ENCODE results near the gene CD300C. TPM values are rescaled to one million over a fixed set of nuclear protein-coding genes. Genes with fewer than 3 reads are reported as not detected.

The CD300C gene
- total RNA-seq, 2 experiments from 2014 or later, result 0.41 to 0.50 TPM

DNA sequence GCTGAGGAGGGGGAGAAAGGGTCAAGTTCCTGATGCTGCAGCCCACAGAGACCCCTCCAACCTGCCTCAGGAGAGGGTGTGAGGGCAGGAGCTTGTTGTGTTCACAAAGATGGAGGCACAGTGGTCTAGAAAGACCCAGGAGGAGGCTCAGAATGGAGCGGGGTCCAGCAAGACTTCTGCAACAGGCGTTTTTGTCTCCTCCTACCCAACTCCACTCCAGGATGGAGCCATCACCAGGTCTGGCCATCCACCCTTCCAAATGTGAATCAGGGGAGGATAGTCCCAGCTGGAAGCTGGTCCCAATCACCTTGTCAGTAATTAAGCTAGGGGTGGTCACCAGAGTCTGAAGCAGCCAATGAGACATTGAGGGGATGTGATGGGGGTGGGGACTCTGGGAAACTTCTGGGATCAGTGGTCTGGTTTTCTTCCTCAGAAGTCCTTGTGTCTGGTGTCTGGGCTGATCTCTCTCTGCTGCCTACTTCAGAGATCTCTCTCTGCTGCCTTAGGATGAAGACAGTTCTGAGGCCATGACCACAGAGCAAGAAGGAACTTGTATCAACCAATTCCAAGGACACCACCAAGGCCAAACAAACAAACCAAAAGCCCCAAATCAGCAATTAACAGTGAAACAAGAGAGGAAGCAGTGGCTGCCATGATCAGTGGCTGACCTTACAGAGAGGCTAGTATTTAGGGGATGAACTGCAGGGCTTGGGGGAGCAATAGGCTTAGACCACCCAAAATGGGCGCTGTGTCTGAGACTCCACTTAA is 29.2 kb downstream of the CD300C start:
- H3K27ac ChIP-seq (ENCODE audit: low read depth in 1 of 2, low read length in 2 of 2), result no peak overlapping the region
- Mint-ChIP-seq H3K9me3 (peaks cover 11% of the 10 kb centered on the region), H3K27ac (no peak overlapping the region), H3K27me3 (peaks cover 51% of the 10 kb centered on the region), H3K36me3 (ENCODE audit: low read depth) (peaks cover 13% of the 10 kb centered on the region), H3K4me3 (no peak overlapping the region), H3K4me1 (ENCODE audit: low read depth) (peaks cover 9% of the 10 kb centered on the region)
- DNase-seq, result no peak
- peaks cover 11 to 23% of the 10 kb centered on the region in 2 experiments for H3K27me3 ChIP-seq (ENCODE audit: control insufficient read depth in 1 of 2, insufficient read depth in 2 of 2, low read length in 2 of 2)
- ATAC-seq (ENCODE audit: poor library complexity), result no peak
- no peak for TF ChIP-seq CTCF (IDR thresholded peaks at IDR 0.05)
- no peaks in the 10 kb centered on the region for H3K36me3 ChIP-seq (ENCODE audit: insufficient read depth, low read length)
- peaks cover 3% of the 10 kb centered on the region for H3K4me1 ChIP-seq (ENCODE audit: insufficient read depth, low read length)
- peaks cover 0 to 5% of the 10 kb centered on the region in 2 experiments for H3K9me3 ChIP-seq (ENCODE audit: control insufficient read depth in 1 of 2, insufficient read depth in 1 of 2, low read length in 2 of 2)
- ChIA-PET POLR2A (no interaction called here), CTCF (no interaction called here)
- no peak overlapping the region for H3K4me3 ChIP-seq (ENCODE audit: low read length)
- intact Hi-C loops (cut with DNase I, micrococcal nuclease), result no loop called here

- no peaks in the 10 kb centered on the region for H3K36me3 ChIP-seq (ENCODE audit: insufficient read depth, low read length)
- Mint-ChIP-seq H3K4me1 (ENCODE audit: low read depth) (peaks cover 9% of the 10 kb centered on the region), H3K27me3 (peaks cover 43% of the 10 kb centered on the region), H3K9me3 (peaks cover 11% of the 10 kb centered on the region), H3K27ac (no peak overlapping the region), H3K4me3 (no peak overlapping the region), H3K36me3 (ENCODE audit: low read depth) (peaks cover 12% of the 10 kb centered on the region)
- CTCF ChIA-PET, result no interaction called here
- TF ChIP-seq CTCF (IDR thresholded peaks at IDR 0.05), result no peak
- POLR2A ChIA-PET, result no interaction called here
- intact Hi-C loops (cut with DNase I, micrococcal nuclease), result no loop called here
- peaks cover 0 to 2% of the 10 kb centered on the region in 2 experiments for H3K9me3 ChIP-seq (ENCODE audit: control insufficient read depth in 1 of 2, insufficient read depth in 1 of 2, low read length in 2 of 2)
- H3K27me3 ChIP-seq (ENCODE audit: control insufficient read depth in 1 of 2, insufficient read depth in 2 of 2, low read length in 2 of 2), result peaks cover 3 to 16% of the 10 kb centered on the region in 2 experiments
- H3K27ac ChIP-seq (ENCODE audit: low read depth in 1 of 2, low read length in 2 of 2), result no peak overlapping the region
- ATAC-seq (ENCODE audit: poor library complexity) (no peak), DNase-seq (no peak)
- H3K4me1 ChIP-seq (ENCODE audit: insufficient read depth, low read length), result no peaks in the 10 kb centered on the region
- H3K4me3 ChIP-seq (ENCODE audit: low read length), result no peak overlapping the region
Observed at GRCh38 chr17:74515941-74516340, 30.0 kb downstream of the CD300C start.

GRCh38 chr17:74514632-74515334 is 31.1 kb downstream of the CD300C start:
- H3K27me3 ChIP-seq (ENCODE audit: control insufficient read depth in 1 of 2, insufficient read depth in 2 of 2, low read length in 2 of 2), result peaks cover 3 to 11% of the 10 kb centered on the region in 2 experiments
- peaks cover 11% of the 10 kb centered on the region for H3K9me3 Mint-ChIP-seq
- no peaks in the 10 kb centered on the region for H3K4me1 ChIP-seq (ENCODE audit: insufficient read depth, low read length)
- H3K4me1 Mint-ChIP-seq (ENCODE audit: low read depth), result peaks cover 9% of the 10 kb centered on the region
- no peak for TF ChIP-seq CTCF (IDR thresholded peaks at IDR 0.05)
- no peaks in the 10 kb centered on the region for H3K9me3 ChIP-seq (ENCODE audit: control insufficient read depth in 1 of 2, insufficient read depth in 1 of 2, low read length in 2 of 2)
- peaks cover 34% of the 10 kb centered on the region for H3K27me3 Mint-ChIP-seq
- H3K36me3 ChIP-seq (ENCODE audit: insufficient read depth, low read length), result no peaks in the 10 kb centered on the region
- DNase-seq, result peak in 1 of 14 experiments; percentile 5
- CTCF ChIA-PET, result no interaction called here
- intact Hi-C loops (cut with DNase I, micrococcal nuclease), result no loop called here
- H3K27ac ChIP-seq (ENCODE audit: low read depth in 1 of 2, low read length in 2 of 2), result no peak overlapping the region
- H3K4me3 Mint-ChIP-seq, result peak overlapping the region; percentile 69
- ATAC-seq (ENCODE audit: poor library complexity), result peak; percentile 34
- H3K4me3 ChIP-seq (ENCODE audit: low read length), result no peak overlapping the region
- POLR2A ChIA-PET, result no interaction called here
- H3K27ac Mint-ChIP-seq, result peak overlapping the region; percentile 88
- H3K36me3 Mint-ChIP-seq (ENCODE audit: low read depth), result peaks cover 10% of the 10 kb centered on the region

All from CD4-positive, alpha-beta T cell (primary cell).